AG09309 (cell line): Measurements from ENCODE around the gene TTC9B.

Source experiments
- DNase-seq: peaks from one replicate; pipeline ENCODE4 v3.0.0-alpha.2; 2010; ENCODE audit warnings: low read depth
- H3K4me3 ChIP-seq: 2 replicates; pipeline ENCODE4 v1.5.1; 2011; ENCODE audit warnings: mild to moderate bottlenecking, low read depth, low read length, moderate library complexity; ENCODE audit not compliant: control insufficient read depth
- TF ChIP-seq, protein P1 (sequence below): IDR thresholded peaks from 2 replicates; pipeline ENCODE4 v1.5.1; 2011; ENCODE audit warnings: mild to moderate bottlenecking, low read depth, low read length, inconsistent platforms; ENCODE audit not compliant: insufficient read depth, control insufficient read depth; ENCODE audit errors: missing control alignments

TTC9B gene

DNA sequence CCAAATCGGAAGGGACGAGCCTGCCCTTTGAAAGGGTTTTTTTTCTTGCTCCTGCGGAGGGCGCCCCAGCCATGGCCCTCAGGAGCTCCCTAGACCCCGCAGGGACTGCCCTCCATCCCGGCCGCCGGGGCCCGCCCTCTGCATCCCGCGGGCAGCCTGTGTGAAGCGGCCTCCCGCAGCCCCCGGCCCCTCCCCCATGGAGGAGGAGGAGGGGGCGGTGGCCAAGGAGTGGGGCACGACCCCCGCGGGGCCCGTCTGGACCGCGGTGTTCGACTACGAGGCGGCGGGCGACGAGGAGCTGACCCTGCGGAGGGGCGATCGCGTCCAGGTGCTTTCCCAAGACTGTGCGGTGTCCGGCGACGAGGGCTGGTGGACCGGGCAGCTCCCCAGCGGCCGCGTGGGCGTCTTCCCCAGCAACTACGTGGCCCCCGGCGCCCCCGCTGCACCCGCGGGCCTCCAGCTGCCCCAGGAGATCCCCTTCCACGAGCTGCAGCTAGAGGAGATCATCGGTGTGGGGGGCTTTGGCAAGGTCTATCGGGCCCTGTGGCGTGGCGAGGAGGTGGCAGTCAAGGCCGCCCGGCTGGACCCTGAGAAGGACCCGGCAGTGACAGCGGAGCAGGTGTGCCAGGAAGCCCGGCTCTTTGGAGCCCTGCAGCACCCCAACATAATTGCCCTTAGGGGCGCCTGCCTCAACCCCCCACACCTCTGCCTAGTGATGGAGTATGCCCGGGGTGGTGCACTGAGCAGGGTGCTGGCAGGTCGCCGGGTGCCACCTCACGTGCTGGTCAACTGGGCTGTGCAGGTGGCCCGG lies 26.1 kb downstream of the TTC9B start:
- peak overlapping the region; percentile 81 for H3K4me3 ChIP-seq
- DNase-seq = no peak
- TF ChIP-seq, protein P1, sequence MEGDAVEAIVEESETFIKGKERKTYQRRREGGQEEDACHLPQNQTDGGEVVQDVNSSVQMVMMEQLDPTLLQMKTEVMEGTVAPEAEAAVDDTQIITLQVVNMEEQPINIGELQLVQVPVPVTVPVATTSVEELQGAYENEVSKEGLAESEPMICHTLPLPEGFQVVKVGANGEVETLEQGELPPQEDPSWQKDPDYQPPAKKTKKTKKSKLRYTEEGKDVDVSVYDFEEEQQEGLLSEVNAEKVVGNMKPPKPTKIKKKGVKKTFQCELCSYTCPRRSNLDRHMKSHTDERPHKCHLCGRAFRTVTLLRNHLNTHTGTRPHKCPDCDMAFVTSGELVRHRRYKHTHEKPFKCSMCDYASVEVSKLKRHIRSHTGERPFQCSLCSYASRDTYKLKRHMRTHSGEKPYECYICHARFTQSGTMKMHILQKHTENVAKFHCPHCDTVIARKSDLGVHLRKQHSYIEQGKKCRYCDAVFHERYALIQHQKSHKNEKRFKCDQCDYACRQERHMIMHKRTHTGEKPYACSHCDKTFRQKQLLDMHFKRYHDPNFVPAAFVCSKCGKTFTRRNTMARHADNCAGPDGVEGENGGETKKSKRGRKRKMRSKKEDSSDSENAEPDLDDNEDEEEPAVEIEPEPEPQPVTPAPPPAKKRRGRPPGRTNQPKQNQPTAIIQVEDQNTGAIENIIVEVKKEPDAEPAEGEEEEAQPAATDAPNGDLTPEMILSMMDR = no peak

DNA sequence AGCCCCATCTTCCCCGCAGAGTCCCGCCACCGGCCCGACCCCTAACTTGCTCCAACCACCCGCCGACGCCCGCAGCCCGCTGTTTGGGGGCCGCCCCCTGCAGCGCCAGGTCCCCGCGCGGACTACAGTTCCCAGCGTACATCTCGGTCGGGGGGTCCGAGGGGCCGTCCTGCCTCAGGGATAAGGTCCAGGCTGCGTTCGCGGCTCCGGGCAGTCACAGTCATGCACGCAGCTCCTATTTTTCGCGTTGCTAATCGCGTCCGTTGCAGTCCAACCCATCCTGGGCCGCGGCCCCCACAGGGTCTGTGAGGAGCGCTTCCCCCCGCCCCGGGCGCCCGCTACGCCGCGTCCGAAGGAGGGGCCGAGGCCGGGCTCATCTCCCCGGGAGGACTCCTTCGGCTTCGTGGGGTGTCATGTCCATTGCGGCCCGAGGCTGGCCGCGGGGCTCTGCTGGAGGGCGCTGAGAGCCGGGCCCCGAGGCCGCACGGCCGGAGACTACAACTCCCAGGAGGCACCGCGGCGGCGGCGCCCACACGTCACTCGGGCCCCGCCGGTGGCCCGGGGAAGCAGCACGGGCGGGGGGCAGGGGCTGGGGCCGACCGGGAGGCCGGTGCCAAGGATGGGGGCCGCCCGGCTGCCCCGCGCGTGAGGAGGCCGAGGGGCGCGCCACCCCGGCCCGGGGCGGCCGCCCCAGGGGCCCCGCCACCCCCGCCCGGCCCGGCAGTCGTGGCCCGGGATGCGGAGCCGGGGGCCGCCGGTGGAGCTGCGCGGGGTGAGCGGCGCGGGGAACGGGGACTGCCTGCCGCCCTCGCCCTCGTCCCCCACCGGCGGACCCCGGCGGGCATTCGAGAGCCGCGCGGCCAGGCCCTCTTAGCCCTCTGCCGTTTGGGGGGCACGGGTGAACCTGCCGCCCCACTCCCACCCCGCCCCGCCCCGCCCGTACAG lies 27.0 kb downstream of the TTC9B start, which contains the start of gene MAP3K10:
TSS of gene MAP3K10 (plus strand) at position 536 of the 945 bp plus-strand sequence. CDS start 606 bp downstream, outside the sequence.
- DNase-seq = peak; percentile 11
- peak within 1 kb of the TSS; percentile 81 for H3K4me3 ChIP-seq
- TF ChIP-seq, protein P1 = no peak

DNA sequence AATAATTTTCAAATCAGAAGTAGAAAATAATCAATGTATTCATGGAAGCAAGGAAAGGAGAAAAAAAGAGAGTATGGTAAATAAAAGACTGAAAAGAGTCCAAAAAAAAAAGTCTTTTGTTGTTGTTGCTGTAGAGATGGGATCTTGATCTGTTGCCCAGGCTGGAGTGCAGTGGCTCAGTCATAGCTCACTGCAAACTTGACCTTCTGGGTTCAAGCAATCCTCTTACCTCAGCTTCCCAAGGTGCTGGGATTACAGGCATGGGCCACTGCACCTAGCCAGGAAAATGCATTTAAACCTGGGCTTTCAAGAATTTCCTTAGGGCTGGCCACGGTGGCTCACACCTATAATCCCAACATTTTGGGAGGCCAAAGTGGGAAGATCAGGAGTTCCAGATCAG lies 33.9 kb downstream of the TTC9B start:
- TF ChIP-seq, protein P1 = no peak
- no peak overlapping the region for H3K4me3 ChIP-seq
- DNase-seq = no peak

DNA sequence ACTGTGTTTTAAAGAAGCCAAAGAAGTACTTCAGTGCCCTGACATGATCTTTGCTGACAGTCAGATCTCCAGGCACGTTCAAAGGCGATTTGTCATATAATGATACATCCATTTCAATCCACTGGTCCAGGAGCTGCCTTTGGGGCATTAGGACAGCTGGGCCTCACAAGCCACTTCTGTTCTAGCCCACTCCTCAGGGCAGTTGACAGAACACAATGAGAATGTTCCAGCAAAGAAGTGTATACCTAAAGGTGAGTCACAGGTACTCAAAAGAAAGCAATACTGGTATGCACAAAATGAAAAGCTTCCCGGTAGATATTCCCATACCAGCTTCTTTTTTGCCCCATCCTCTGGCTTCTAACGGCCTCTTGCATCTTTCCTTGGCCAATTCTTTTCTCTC lies 39.4 kb downstream of the TTC9B start:
- H3K4me3 ChIP-seq = no peak overlapping the region
- DNase-seq = no peak
- TF ChIP-seq, protein P1 = no peak

DNA sequence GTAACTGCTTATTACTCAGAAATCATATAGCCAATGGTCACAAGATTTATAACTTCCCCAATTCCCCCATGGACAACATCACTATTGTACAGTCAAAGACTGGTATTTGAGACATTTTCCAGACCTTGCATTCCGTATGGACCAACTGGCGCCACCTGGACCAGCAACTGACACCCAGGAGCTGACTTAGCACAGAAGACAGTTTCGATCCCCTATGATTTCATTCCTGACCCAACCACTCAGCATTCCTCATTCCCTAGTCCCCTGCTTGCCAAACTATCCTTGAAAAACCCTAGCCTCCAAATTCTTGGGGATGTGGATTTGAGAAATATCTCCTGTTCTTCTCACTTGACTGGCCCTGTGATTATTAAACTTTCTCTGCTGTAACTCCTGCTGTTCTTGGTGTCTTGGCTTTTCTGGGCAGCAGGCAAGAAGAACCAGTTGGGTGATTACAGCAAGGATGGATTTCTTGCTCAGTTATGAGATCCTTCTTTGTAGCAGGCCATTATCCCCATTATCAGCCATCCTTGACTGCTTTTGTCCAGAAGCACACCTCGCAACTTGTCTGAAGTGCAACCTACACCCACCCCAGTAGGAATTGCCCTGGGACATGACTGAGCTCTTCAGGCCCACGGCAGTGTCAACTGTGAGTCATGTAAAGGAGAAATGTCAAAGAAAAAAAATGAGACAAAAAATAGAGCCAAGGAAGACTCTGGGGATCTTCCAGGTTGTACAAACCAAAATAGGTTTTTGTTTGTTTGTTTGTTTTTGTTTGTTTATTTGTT lies 40.7 kb downstream of the TTC9B start:
- no peak overlapping the region for H3K4me3 ChIP-seq
- TF ChIP-seq, protein P1 = no peak
- DNase-seq = no peak

DNA sequence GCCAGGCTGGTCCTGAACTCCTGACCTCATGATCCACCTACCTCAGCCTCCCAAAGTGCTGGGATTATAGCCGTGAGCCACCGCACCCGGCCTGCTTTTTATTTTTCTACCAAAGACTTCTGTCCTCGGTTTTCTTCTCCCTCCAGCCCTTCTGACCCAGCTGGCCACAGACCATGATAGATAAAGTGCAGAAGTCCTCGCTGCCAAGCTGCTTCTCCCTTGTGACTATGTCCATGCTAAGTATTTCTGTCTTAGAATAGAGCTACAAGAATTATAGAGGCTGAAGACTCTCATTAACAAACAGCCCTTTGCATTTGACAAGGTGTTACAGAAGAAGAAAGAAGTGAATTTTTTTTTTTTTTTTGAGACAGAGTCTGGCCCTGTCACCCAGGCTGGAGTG lies 42.4 kb downstream of the TTC9B start:
- DNase-seq = no peak
- TF ChIP-seq, protein P1 = no peak

More for the DNA sequence above, 42.4 kb downstream of the TTC9B start:
- H3K4me3 ChIP-seq = no peak overlapping the region
